ENCODE results near the gene ADCY4. TPM values are rescaled to one million over a fixed set of nuclear protein-coding genes. Genes with fewer than 3 reads are reported as not detected.

Gene ADCY4
- total and polyA plus RNA-seq, 2 experiments from 2014 or later = 0.22 to 0.38 TPM

GRCh38 chr14:24311837-24312615 is 22.8 kb downstream of the ADCY4 start:
- Histone ChIP-seq H3K4me2 (ENCODE audit: unreplicated experiment) (peak overlapping the region; percentile 27), H2AFZ (peak overlapping the region; percentile 66; the same call in 1 of the 2 replicates), H3K4me1 (ENCODE audit: insufficient read depth) (peaks cover 22% of the 10 kb centered on the region), H4K20me1 (ENCODE audit: insufficient read depth) (no peaks in the 10 kb centered on the region), H3K9ac (0 out of 2 replicates have a peak overlapping the region, but pooled peaks have one; percentile 52), H3K79me2 (ENCODE audit: insufficient read depth) (no peaks in the 10 kb centered on the region), H3K27ac (no peak overlapping the region), H3F3A (ENCODE audit: insufficient read depth) (peaks cover 12% of the 10 kb centered on the region), H3K9me3 (ENCODE audit: low read depth) (no peaks in the 10 kb centered on the region), H3K27me3 (replicated peaks; ENCODE audit: insufficient read depth) (no peaks in the 10 kb centered on the region), H3K36me3 (ENCODE audit: low read depth) (no peaks in the 10 kb centered on the region), H3K9me2 (ENCODE audit: insufficient read depth) (no peaks in the 10 kb centered on the region), H3K4me3 (no peak overlapping the region)
- DNase-seq = peak; percentile 68
- 94 to 100% methylated on average over 1 of the region's 1 CpG for WGBS, 2 experiments (ENCODE audit: low coverage in 1 of 2, low lambda C conversion rate in 2 of 2, missing lambda C conversion rate in 2 of 2)
- in situ Hi-C loops (cut with MboI) = no loop called here
- no peak for TF ChIP-seq EZH2 (IDR thresholded peaks at IDR 0.05; ENCODE audit: insufficient read depth, poor library complexity, severe bottlenecking)
- TF ChIP-seq EZH2phosphoT487 (IDR thresholded peaks at IDR 0.05; ENCODE audit: insufficient read depth, low read depth) = no peak

DNA sequence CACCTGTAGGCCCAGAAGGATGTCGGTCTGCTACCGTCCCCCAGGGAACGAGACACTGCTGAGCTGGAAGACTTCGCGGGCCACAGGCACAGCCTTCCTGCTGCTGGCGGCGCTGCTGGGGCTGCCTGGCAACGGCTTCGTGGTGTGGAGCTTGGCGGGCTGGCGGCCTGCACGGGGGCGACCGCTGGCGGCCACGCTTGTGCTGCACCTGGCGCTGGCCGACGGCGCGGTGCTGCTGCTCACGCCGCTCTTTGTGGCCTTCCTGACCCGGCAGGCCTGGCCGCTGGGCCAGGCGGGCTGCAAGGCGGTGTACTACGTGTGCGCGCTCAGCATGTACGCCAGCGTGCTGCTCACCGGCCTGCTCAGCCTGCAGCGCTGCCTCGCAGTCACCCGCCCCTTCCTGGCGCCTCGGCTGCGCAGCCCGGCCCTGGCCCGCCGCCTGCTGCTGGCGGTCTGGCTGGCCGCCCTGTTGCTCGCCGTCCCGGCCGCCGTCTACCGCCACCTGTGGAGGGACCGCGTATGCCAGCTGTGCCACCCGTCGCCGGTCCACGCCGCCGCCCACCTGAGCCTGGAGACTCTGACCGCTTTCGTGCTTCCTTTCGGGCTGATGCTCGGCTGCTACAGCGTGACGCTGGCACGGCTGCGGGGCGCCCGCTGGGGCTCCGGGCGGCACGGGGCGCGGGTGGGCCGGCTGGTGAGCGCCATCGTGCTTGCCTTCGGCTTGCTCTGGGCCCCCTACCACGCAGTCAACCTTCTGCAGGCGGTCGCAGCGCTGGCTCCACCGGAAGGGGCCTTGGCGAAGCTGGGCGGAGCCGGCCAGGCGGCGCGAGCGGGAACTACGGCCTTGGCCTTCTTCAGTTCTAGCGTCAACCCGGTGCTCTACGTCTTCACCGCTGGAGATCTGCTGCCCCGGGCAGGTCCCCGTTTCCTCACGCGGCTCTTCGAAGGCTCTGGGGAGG is 23.9 kb downstream of the ADCY4 start, which contains the start of gene LTB4R:
LTB4R (plus strand) TSS at position 857 of the 959 bp plus-strand sequence. CDS start 4,150 bp downstream, outside the sequence.
- H3K4me2 ChIP-seq (ENCODE audit: unreplicated experiment) = peak within 1 kb of the TSS; percentile 27
- 6 to 8% methylated on average over 69 of the region's 99 CpGs for WGBS, 2 experiments (ENCODE audit: low coverage in 1 of 2, low lambda C conversion rate in 2 of 2, missing lambda C conversion rate in 2 of 2)
- no peak within 1 kb of the TSS for H3K27ac ChIP-seq

GRCh38 chr14:24310265-24310645 is 24.6 kb downstream of the ADCY4 start:
- no peak for DNase-seq
- 31 to 40% methylated on average over 4 to 5 of the region's 5 CpGs for WGBS, 2 experiments (ENCODE audit: low coverage in 1 of 2, low lambda C conversion rate in 2 of 2, missing lambda C conversion rate in 2 of 2)
- H3K4me3 ChIP-seq = peak overlapping the region; percentile 59; the same call in 1 of the 2 replicates
- no peaks in the 10 kb centered on the region for H3K9me2 ChIP-seq (ENCODE audit: insufficient read depth)
- H2AFZ ChIP-seq = no peak overlapping the region
- H3K4me2 ChIP-seq (ENCODE audit: unreplicated experiment) = peak overlapping the region; percentile 27
- H3K79me2 ChIP-seq (ENCODE audit: insufficient read depth) = no peaks in the 10 kb centered on the region
- no peaks in the 10 kb centered on the region for H4K20me1 ChIP-seq (ENCODE audit: insufficient read depth)
- no peak overlapping the region for H3K27ac ChIP-seq
- no peaks in the 10 kb centered on the region for H3K27me3 ChIP-seq (replicated peaks; ENCODE audit: insufficient read depth)
- H3K4me1 ChIP-seq (ENCODE audit: insufficient read depth) = peaks cover 15% of the 10 kb centered on the region
- H3F3A ChIP-seq (ENCODE audit: insufficient read depth) = peaks cover 8% of the 10 kb centered on the region; the same call in 1 of the 2 replicates
- no peaks in the 10 kb centered on the region for H3K36me3 ChIP-seq (ENCODE audit: low read depth)
- no peak for TF ChIP-seq EZH2 (IDR thresholded peaks at IDR 0.05; ENCODE audit: insufficient read depth, poor library complexity, severe bottlenecking)
- peak overlapping the region; percentile 52; the same call in 1 of the 2 replicates for H3K9ac ChIP-seq
- in situ Hi-C loops (cut with MboI) = no loop called here
- H3K9me3 ChIP-seq (ENCODE audit: low read depth) = no peaks in the 10 kb centered on the region

More for the DNA sequence above, 23.9 kb downstream of the ADCY4 start, which contains the start of gene LTB4R:
- Histone ChIP-seq H3K9me3 (ENCODE audit: low read depth) (no peaks in the 10 kb centered on the region), H3K4me1 (ENCODE audit: insufficient read depth) (peaks cover 15% of the 10 kb centered on the region), H3F3A (ENCODE audit: insufficient read depth) (peaks cover 8% of the 10 kb centered on the region; the same call in 1 of the 2 replicates), H2AFZ (peak within 1 kb of the TSS; percentile 66), H3K4me3 (peak within 1 kb of the TSS; percentile 59), H3K9me2 (ENCODE audit: insufficient read depth) (no peaks in the 10 kb centered on the region), H3K9ac (peak within 1 kb of the TSS; percentile 52), H4K20me1 (ENCODE audit: insufficient read depth) (no peaks in the 10 kb centered on the region), H3K79me2 (ENCODE audit: insufficient read depth) (no peaks in the 10 kb centered on the region), H3K27me3 (replicated peaks; ENCODE audit: insufficient read depth) (no peaks in the 10 kb centered on the region), H3K36me3 (ENCODE audit: low read depth) (no peaks in the 10 kb centered on the region)
- TF ChIP-seq EZH2 (IDR thresholded peaks at IDR 0.05; ENCODE audit: insufficient read depth, poor library complexity, severe bottlenecking) (no peak), EZH2phosphoT487 (IDR thresholded peaks at IDR 0.05; ENCODE audit: insufficient read depth, low read depth) (no peak)
- DNase-seq = peak; percentile 93
- in situ Hi-C loops (cut with MboI) = no loop called here

Measured in GM23248 (cell line).